Measurements from ENCODE around the gene CLSTN3. TPM values are rescaled to one million over a fixed set of nuclear protein-coding genes. Genes with fewer than 3 reads are reported as not detected.

Gene CLSTN3
- total and polyA plus RNA-seq, 9 donors: 28.9 to 142 (median 59.2) TPM

DNA sequence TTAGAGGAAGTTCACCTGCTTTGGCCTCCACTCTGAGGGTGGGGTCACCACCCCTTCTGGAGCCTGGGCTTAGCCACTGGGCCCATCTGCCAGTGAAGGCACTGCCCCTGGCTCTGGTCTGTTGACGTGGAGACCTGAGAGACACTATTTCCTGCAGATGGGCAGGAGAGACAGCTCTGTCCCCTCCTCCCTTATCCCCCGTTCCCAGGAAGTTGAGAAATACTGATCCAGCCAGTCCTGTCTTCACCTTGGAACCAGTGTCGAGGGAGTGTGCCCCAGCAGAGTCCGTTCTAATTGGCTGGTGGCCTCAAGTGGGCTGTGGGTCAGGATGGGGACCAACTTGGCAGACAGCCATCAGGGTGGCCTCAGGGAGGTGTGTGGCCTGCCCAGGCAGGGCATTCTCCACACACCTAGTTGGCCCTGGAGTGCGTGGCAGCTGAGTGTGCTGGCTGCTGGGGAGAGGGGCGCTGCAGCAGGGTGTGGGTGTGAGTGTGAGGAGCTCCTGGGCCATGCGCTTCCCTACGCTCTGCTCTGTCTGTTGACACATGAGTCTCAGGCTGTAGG lies 25.4 kb downstream of the CLSTN3 start:
- peak in 1 of 5 donors; percentile 19 for DNase-seq
- no peaks in the 10 kb centered on the region for H3K36me3 ChIP-seq
- H3K4me1 ChIP-seq (ENCODE audit: insufficient read depth): no peaks in the 10 kb centered on the region
- H3K9me3 ChIP-seq: no peaks in the 10 kb centered on the region
- 82 to 90% (median 83%) methylated on average over 8 of the region's 8 CpGs for WGBS, 3 donors
- no peak overlapping the region for H3K4me3 ChIP-seq
- H3K27ac ChIP-seq: no peak overlapping the region
- no peak for TF ChIP-seq CTCF (IDR thresholded peaks at IDR 0.05)
- TF ChIP-seq EP300 (IDR thresholded peaks at IDR 0.05): no peak
- TF ChIP-seq POLR2A (IDR thresholded peaks at IDR 0.05): no peak
- intact Hi-C loops (cut with DNase I): no loop called here
- no peaks in the 10 kb centered on the region for H3K27me3 ChIP-seq

DNA sequence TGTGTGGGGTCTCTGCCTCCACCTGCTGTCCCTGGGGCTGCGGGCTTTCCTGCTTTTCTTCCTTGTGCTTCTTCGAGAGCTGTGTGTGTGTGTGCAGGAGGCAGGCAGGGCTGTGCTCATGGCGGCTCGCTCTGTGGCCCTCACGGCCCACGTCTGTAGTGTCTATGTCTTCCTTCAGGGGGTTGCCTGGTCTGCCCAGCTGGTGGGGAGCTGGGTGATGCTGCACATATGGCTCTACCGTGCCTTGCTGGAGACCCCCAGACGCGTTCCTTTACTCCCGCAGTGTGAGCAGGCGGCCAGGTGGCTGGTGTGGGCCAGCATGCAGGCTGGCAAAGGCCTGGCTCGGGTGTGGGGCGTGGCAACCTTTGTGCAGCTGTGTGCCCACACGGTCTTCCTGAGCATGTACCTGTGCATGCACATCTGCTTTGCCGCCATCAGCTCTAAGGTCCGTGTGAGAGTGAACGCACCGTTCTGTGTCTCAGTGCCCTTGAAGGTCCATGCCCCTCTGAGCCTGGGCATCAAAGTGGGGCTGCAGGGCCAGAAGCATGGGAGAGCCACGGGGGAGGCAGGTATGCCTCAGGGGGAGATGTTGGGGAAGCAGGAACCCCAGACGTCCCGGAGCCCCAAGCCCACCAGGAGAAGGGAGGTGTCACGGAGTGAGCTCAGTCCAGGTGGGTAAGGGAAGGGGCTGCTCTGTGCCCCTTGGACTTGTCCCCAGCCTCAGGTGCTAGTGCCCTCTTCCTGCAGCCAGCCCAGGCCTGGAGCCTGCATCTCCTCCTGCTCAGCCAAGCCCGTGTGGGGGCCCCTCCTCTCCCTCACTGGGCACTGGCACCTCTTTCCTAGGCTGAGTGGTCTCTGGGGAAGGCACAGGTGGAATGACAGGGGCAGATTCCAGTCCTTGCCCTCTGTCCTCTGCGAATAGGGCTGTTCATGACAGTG lies 26.4 kb downstream of the CLSTN3 start:
- TF ChIP-seq CTCF (IDR thresholded peaks at IDR 0.05): no peak
- TF ChIP-seq POLR2A (IDR thresholded peaks at IDR 0.05): no peak
- no peak for TF ChIP-seq EP300 (IDR thresholded peaks at IDR 0.05)
- intact Hi-C loops (cut with DNase I): no loop called here
- H3K9me3 ChIP-seq: no peaks in the 10 kb centered on the region
- H3K4me1 ChIP-seq (ENCODE audit: insufficient read depth): no peaks in the 10 kb centered on the region
- no peaks in the 10 kb centered on the region for H3K36me3 ChIP-seq
- H3K27me3 ChIP-seq: no peaks in the 10 kb centered on the region
- WGBS, 3 donors: 82 to 90% (median 83%) methylated on average over 23 to 24 of the region's 24 CpGs
- no peak for DNase-seq
- no peak overlapping the region for H3K4me3 ChIP-seq
- no peak overlapping the region for H3K27ac ChIP-seq

GRCh38 chr12:7157391-7157790 lies 27.2 kb downstream of the CLSTN3 start:
- no peaks in the 10 kb centered on the region for H3K36me3 ChIP-seq
- no peak for DNase-seq
- 87 to 92% (median 88%) methylated on average over 17 of the region's 17 CpGs for WGBS, 3 donors

DNA sequence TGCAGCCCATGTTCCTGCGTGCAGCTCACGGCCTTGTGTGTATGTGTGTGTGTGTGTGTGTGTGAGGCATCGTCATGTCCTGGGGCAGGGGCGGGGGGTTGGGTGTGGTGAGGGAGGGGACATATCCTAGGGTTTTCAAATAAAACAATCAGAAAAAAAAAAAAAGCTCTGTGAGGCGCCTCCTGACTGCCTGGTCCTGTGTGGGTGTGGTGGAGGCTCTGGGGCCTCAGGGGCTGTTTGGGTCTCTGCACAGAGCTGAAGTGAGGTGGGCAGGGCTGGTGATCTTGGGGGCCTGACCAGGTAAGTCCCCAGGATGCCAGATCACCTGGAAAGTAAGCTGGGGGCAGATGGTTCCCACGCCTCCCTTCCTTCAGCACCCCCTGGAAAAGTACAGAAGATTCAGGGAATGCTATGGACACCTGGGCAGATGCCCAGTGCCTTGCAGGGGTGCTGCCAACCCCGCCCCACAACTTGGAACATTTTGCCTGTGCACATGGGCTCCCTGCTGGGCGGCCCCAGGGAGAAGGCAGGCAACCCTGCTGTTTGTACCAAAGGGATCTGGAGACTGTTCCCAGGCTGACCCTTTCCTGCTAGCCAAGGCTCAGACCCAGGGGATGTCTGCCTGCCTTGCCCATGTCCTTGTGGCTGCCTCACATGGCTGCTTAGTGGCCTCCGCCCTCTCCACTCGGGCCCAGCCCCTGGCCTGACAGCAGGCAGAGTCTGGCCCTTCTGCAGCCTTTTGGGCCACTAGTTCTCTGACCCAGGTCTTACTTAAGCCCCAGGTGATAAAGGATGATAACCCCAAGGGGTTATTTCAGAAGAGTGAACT lies 28.8 kb downstream of the CLSTN3 start:
- intact Hi-C loops (cut with DNase I): no loop called here
- 75 to 84% (median 76%) methylated on average over 9 to 10 of the region's 10 CpGs for WGBS, 3 donors
- Histone ChIP-seq H3K4me3 (no peak overlapping the region), H3K36me3 (no peaks in the 10 kb centered on the region), H3K27ac (no peak overlapping the region), H3K9me3 (no peaks in the 10 kb centered on the region), H3K27me3 (no peaks in the 10 kb centered on the region), H3K4me1 (ENCODE audit: insufficient read depth) (no peaks in the 10 kb centered on the region)
- no peak for TF ChIP-seq EP300 (IDR thresholded peaks at IDR 0.05)
- no peak for TF ChIP-seq POLR2A (IDR thresholded peaks at IDR 0.05)
- TF ChIP-seq CTCF (IDR thresholded peaks at IDR 0.05): no peak
- no peak for DNase-seq

More at GRCh38 chr12:7157391-7157790, 27.2 kb downstream of the CLSTN3 start:
- Histone ChIP-seq H3K27me3 (no peaks in the 10 kb centered on the region), H3K9me3 (no peaks in the 10 kb centered on the region), H3K27ac (no peak overlapping the region), H3K4me1 (ENCODE audit: insufficient read depth) (no peaks in the 10 kb centered on the region), H3K4me3 (no peak overlapping the region)
- TF ChIP-seq POLR2A (IDR thresholded peaks at IDR 0.05): no peak
- intact Hi-C loops (cut with DNase I): no loop called here

Data from ovary (tissue), 9 donors.